Fibroblast of lung (primary cell): Measurements from ENCODE around the gene SP4.

ENCODE experiments used
- CTCF ChIP-seq, 2 donors: IDR thresholded peaks in 1 of 2; conservative IDR thresholded peaks in 1 of 2; 1 replicate in 1 of 2; 2 replicates in 1 of 2; pipeline ENCODE4 v1.5.1; 2011 to 2012; ENCODE audit warnings: low read length in 2 of 2, control low read depth in 1 of 2, inconsistent platforms in 1 of 2, low read depth in 1 of 2, mild to moderate bottlenecking in 1 of 2
- EZH2 ChIP-seq: IDR thresholded peaks from 2 replicates; pipeline ENCODE4 v1.5.1; 2012; ENCODE audit warnings: low read length, control low read depth, mild to moderate bottlenecking; ENCODE audit errors: missing control alignments

- TF ChIP-seq EZH2, result no peak
- no peak for TF ChIP-seq CTCF (conservative IDR thresholded peaks at IDR 0.05 in 1 of 2, IDR thresholded peaks at IDR 0.05 in 1 of 2; ENCODE audit: low read depth in 1 of 2, low read length in 2 of 2)
Observed at GRCh38 chr7:21544715-21545114, 116.8 kb downstream of the SP4 start.
